Astrocyte (in vitro differentiated cells and primary cell): ENCODE data around the gene JCHAIN. TPM values are rescaled to one million over a fixed set of nuclear protein-coding genes. Genes with fewer than 3 reads are reported as not detected.
"Not testable (repeated sequence)": the region's sequence is repeated elsewhere in the genome, so short reads cannot be mapped to it uniquely, and the experiment has no call there.

Experiments used
- DNase-seq: peaks from one replicate; pipeline ENCODE4 v3.0.0-alpha.2; 2010; ENCODE audit warnings: low read depth
- FAIRE-seq: peaks from 2 replicates; lab custom pipeline; 2011; peaks lifted over from hg19 to GRCh38; lab: Jason Lieb, UNC
- H2AFZ ChIP-seq: 2 replicates; pipeline ENCODE4 v1.6.0; 2012; ENCODE audit warnings: low read depth, low read length, inconsistent platforms
- H3K27ac ChIP-seq: 2 replicates; pipeline ENCODE4 v1.5.1; 2011; ENCODE audit warnings: low read depth, low read length, inconsistent platforms
- H3K27me3 ChIP-seq: 2 replicates; pipeline ENCODE4 v1.6.0; 2011; ENCODE audit warnings: low read length, inconsistent platforms; ENCODE audit not compliant: insufficient read depth
- H3K36me3 ChIP-seq: 2 replicates; pipeline ENCODE4 v1.5.1; 2011; ENCODE audit warnings: low read length, inconsistent platforms; ENCODE audit not compliant: insufficient read depth
- H3K4me1 ChIP-seq: 2 replicates; pipeline ENCODE4 v1.5.1; 2011; ENCODE audit warnings: low read length, inconsistent platforms; ENCODE audit not compliant: insufficient read depth
- H3K4me2 ChIP-seq: 2 replicates; pipeline ENCODE4 v1.6.0; 2012; ENCODE audit warnings: low read length, inconsistent platforms
- H3K4me3 ChIP-seq: 2 replicates; pipeline ENCODE4 v1.5.1; 2011; ENCODE audit warnings: low read depth, mild to moderate bottlenecking, low read length, inconsistent platforms; ENCODE audit not compliant: insufficient read depth
- H3K79me2 ChIP-seq: 2 replicates; pipeline ENCODE4 v1.6.0; 2012; ENCODE audit warnings: mild to moderate bottlenecking, low read length, inconsistent platforms; ENCODE audit not compliant: insufficient read depth
- H3K9ac ChIP-seq: 2 replicates; pipeline ENCODE4 v1.6.0; 2012; ENCODE audit warnings: mild to moderate bottlenecking, low read length, inconsistent platforms
- H3K9me3 ChIP-seq: 2 replicates; pipeline ENCODE4 v1.5.1; 2012; ENCODE audit warnings: low read depth, mild to moderate bottlenecking, low read length, inconsistent platforms; ENCODE audit not compliant: insufficient read depth
- H4K20me1 ChIP-seq: 2 replicates; pipeline ENCODE4 v1.6.0; 2012; ENCODE audit warnings: low read length, inconsistent platforms; ENCODE audit not compliant: insufficient read depth
- H3K27ac Mint-ChIP-seq: one replicate; pipeline ENCODE4 v1.8.0; 2021; ENCODE audit warnings: mild to moderate bottlenecking, mixed read lengths; ENCODE audit not compliant: unreplicated experiment
- H3K27me3 Mint-ChIP-seq: one replicate; pipeline ENCODE4 v1.8.0; 2021; ENCODE audit warnings: low read depth, mixed read lengths; ENCODE audit not compliant: unreplicated experiment
- H3K36me3 Mint-ChIP-seq: one replicate; pipeline ENCODE4 v1.8.0; 2021; ENCODE audit warnings: low read depth, mixed read lengths; ENCODE audit not compliant: unreplicated experiment
- H3K4me1 Mint-ChIP-seq: one replicate; pipeline ENCODE4 v1.8.0; 2021; ENCODE audit warnings: low read depth, mixed read lengths; ENCODE audit not compliant: unreplicated experiment
- H3K4me3 Mint-ChIP-seq: one replicate; pipeline ENCODE4 v1.8.0; 2021; ENCODE audit warnings: mild to moderate bottlenecking, moderate library complexity, mixed read lengths; ENCODE audit not compliant: unreplicated experiment
- H3K9me3 Mint-ChIP-seq: one replicate; pipeline ENCODE4 v1.8.0; 2021; ENCODE audit warnings: mild to moderate bottlenecking, mixed read lengths; ENCODE audit not compliant: unreplicated experiment
- EZH2 ChIP-seq: IDR thresholded peaks from 2 replicates; pipeline ENCODE4 v1.6.1; 2012; ENCODE audit warnings: mild to moderate bottlenecking, low read length, inconsistent platforms; ENCODE audit not compliant: insufficient read depth
- total RNA-seq: library from RNA; stranded (reverse); gene quantifications from 2 replicates; pipeline ENCODE4 v1.2.1, GENCODE V29; 2021
- TF ChIP-seq, protein P1 (sequence below): IDR thresholded peaks from 2 replicates; pipeline ENCODE4 v1.5.1; 2011; ENCODE audit warnings: low read depth, mild to moderate bottlenecking, inconsistent platforms, low read length, moderate library complexity; ENCODE audit not compliant: insufficient read depth

Gene JCHAIN
- total RNA-seq, 1 donor from 2014 or later = not detected

DNA sequence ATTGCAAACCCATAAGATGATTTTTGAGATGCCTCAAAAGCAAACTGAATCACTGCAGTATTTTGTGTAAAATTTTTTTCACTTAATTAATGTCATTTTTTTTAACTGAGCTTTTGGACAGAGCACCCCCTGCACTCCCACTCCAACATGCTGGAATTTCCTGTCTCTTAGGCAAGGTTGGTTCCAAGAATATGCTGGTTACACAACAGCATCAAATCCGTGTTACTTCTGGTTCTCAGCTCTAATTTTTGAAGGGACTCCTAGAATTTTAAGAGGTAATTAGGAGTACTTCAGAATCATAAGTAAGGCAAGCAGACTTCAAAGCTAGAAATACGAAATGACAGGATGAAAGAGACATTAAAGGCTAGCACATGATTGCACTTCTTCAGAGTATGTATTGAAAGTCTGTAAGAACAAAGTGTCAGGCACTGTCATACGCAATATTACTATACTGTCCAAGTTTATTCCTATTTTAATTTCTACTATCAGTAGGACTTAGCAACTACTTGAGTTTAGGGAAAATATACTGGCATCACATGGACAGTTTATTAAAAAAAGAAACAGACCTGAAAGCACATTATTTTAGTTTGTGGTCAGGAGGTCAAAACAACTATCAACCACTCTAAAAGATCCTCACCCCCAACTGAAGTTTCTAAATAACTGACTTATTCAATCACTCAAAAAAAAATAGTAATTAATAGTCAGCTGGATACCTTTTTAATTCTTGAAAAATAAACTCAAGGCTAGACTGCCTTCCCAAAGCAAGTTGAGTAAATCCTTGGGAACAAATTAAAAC is 1.6 kb upstream of the JCHAIN start:
- Histone ChIP-seq H4K20me1 (no peaks in the 10 kb centered on the region), H3K79me2 (no peaks in the 10 kb centered on the region), H3K36me3 (no peaks in the 10 kb centered on the region), H3K27me3 (no peaks in the 10 kb centered on the region), H3K4me2 (no peak overlapping the region), H3K27ac (no peak overlapping the region), H3K4me1 (no peaks in the 10 kb centered on the region), H3K4me3 (no peak overlapping the region), H3K9me3 (no peaks in the 10 kb centered on the region), H3K9ac (no peak overlapping the region), H2AFZ (no peak overlapping the region)
- H3K27me3 Mint-ChIP-seq = peaks cover 4% of the 10 kb centered on the region
- H3K9me3 Mint-ChIP-seq = no peaks in the 10 kb centered on the region
- no peak overlapping the region for H3K27ac Mint-ChIP-seq
- DNase-seq (peak; percentile 49), FAIRE-seq (no peak)
- H3K4me1 Mint-ChIP-seq = peaks cover 9% of the 10 kb centered on the region
- H3K4me3 Mint-ChIP-seq = no peak overlapping the region
- TF ChIP-seq, protein P1, sequence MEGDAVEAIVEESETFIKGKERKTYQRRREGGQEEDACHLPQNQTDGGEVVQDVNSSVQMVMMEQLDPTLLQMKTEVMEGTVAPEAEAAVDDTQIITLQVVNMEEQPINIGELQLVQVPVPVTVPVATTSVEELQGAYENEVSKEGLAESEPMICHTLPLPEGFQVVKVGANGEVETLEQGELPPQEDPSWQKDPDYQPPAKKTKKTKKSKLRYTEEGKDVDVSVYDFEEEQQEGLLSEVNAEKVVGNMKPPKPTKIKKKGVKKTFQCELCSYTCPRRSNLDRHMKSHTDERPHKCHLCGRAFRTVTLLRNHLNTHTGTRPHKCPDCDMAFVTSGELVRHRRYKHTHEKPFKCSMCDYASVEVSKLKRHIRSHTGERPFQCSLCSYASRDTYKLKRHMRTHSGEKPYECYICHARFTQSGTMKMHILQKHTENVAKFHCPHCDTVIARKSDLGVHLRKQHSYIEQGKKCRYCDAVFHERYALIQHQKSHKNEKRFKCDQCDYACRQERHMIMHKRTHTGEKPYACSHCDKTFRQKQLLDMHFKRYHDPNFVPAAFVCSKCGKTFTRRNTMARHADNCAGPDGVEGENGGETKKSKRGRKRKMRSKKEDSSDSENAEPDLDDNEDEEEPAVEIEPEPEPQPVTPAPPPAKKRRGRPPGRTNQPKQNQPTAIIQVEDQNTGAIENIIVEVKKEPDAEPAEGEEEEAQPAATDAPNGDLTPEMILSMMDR = no peak
- TF ChIP-seq EZH2 = no peak
- H3K36me3 Mint-ChIP-seq = no peaks in the 10 kb centered on the region

DNA sequence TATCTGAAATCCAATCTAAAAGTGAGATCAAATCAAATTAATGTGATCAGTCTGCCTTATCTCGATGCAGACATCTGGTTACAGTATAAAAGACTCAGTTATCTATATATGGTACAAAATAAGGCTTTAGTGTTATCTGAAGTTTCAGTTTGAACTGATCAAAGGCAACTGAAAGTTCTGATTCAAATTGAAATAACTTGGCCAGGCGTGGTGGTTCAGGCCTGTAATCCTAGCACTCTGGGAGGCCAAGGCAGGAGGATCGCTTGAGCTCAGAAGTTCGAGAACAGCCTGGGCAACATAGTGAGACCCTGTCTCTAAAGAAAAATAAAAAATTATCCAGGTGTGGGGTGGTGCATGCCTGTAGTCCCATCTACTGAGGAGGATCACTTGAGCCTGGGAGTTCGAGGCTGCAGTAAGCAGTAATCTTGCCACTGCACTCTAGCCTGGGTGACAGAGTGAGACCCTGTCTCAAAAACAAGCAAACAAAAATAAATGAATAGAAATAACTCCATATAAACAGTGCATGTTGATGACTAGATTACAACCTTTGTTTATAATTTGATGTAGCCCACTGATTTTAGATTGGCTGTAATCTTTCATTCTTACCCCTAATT is 4.9 kb downstream of the JCHAIN start:
- H3K4me3 ChIP-seq, H3K4me3 Mint-ChIP-seq, H3K4me1 ChIP-seq, H3K4me2 ChIP-seq, H3K9me3 Mint-ChIP-seq, H2AFZ ChIP-seq, H4K20me1 ChIP-seq, FAIRE-seq, H3K9me3 ChIP-seq, H3K79me2 ChIP-seq, H3K27ac Mint-ChIP-seq, H3K36me3 Mint-ChIP-seq, H3K27me3 Mint-ChIP-seq, H3K27me3 ChIP-seq, H3K4me1 Mint-ChIP-seq, H3K9ac ChIP-seq, H3K36me3 ChIP-seq, DNase-seq, H3K27ac ChIP-seq: not testable (repeated sequence)

DNA sequence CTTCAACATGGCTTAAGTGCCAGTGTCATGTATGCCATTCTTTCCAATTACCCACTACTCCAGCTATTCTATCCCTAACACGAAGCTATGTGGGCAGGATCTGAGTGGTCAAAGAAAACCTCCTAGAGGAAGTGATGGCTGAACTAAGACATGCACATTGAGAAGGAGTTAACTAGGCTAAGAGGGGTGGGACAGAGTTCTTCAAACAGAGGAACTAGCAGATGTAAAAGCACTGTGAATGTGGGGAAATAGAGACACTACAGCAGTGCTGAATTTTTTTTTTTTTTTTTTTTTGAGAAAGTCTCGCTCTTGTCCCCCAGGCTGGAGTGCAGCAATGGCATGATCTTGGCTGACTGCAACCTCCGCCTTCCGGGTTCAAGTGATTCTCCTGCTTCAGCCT is 6.2 kb downstream of the JCHAIN start:
- H3K4me1 Mint-ChIP-seq = no peaks in the 10 kb centered on the region

More for the DNA sequence above, 6.2 kb downstream of the JCHAIN start:
- Histone ChIP-seq H3K9ac (no peak overlapping the region), H3K36me3 (no peaks in the 10 kb centered on the region), H3K27me3 (no peaks in the 10 kb centered on the region), H3K9me3 (no peaks in the 10 kb centered on the region), H3K4me1 (no peaks in the 10 kb centered on the region), H3K4me2 (no peak overlapping the region), H3K27ac (no peak overlapping the region), H4K20me1 (no peaks in the 10 kb centered on the region), H3K79me2 (no peaks in the 10 kb centered on the region), H2AFZ (no peak overlapping the region), H3K4me3 (no peak overlapping the region)
- Mint-ChIP-seq H3K4me3 (no peak overlapping the region), H3K36me3 (no peaks in the 10 kb centered on the region), H3K27ac (no peak overlapping the region), H3K27me3 (no peaks in the 10 kb centered on the region), H3K9me3 (no peaks in the 10 kb centered on the region)
- FAIRE-seq (no peak), DNase-seq (no peak)
- TF ChIP-seq, protein P1 = no peak
- no peak for TF ChIP-seq EZH2
